Central memory CD8-positive, alpha-beta T cell (primary cell): ENCODE measurements around the gene SOBP.
"Not testable (repeated sequence)": the region's sequence is repeated elsewhere in the genome, so short reads cannot be mapped to it uniquely, and the experiment has no call there.

Experiments
- ATAC-seq: fragments of 150-1000 bp; cut with Tn5 transposase; replicated peaks from 2 replicates; pipeline ENCODE4 v1.10.0; 2022; ENCODE audit warnings: mild to moderate bottlenecking, moderate FRiP score, moderate number of reproducible peaks; ENCODE audit not compliant: poor library complexity, severe bottlenecking; ENCODE audit errors: extremely low read depth
- DNase-seq, 2 donors: peaks; one replicate each; pipeline ENCODE4 v3.0.0; 2021; ENCODE audit warnings: low spot score in 2 of 2
- H3K27ac Mint-ChIP-seq: one replicate; pipeline ENCODE4 v1.8.0; 2022; ENCODE audit warnings: low read depth, mild to moderate bottlenecking, moderate library complexity, mixed read lengths
- H3K27me3 Mint-ChIP-seq: one replicate; pipeline ENCODE4 v1.8.0; 2022; ENCODE audit warnings: mixed read lengths
- H3K36me3 Mint-ChIP-seq: one replicate; pipeline ENCODE4 v1.8.0; 2022; ENCODE audit warnings: mild to moderate bottlenecking, moderate library complexity, mixed read lengths; ENCODE audit not compliant: insufficient read depth
- H3K4me1 Mint-ChIP-seq: one replicate; pipeline ENCODE4 v1.8.0; 2022; ENCODE audit warnings: mixed read lengths
- H3K4me3 Mint-ChIP-seq: one replicate; pipeline ENCODE4 v1.8.0; 2022; ENCODE audit warnings: mild to moderate bottlenecking, moderate library complexity, mixed read lengths
- H3K9me3 Mint-ChIP-seq: one replicate; pipeline ENCODE4 v1.8.0; 2022; ENCODE audit warnings: mixed read lengths

The SOBP gene

DNA sequence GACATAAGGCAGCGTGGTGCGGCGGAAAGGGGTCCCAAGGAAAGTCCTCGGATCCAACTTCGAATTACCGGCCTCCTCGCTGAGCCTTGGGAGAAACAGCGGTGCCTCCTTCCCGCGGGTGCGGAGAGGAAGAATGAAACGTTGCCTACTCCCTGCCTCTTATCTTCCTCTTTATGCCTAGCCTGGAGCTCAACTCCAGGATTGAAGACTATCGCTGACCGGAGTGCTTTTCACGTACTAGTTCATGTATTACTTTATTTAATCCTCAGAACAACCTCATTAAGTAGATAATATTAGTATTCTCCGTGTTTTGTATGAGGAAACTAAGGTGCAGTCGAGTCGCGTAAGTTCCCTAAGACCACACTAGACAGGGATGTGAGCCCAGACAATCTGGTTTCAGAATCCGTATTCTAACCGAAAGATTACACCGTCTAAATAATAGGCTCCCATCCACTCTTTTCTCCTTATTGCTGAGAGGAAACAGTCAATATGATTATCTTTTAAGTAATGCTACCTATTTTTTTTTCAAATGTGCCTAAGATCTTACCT lies 29.8 kb upstream of the SOBP start:
- Mint-ChIP-seq H3K9me3 (no peaks in the 10 kb centered on the region), H3K4me3 (peak overlapping the region; percentile 96), H3K4me1 (peaks cover 20% of the 10 kb centered on the region), H3K36me3 (peaks cover 3% of the 10 kb centered on the region), H3K27ac (peak overlapping the region; percentile 95), H3K27me3 (no peaks in the 10 kb centered on the region)
- DNase-seq (no peak), ATAC-seq (no peak)

DNA sequence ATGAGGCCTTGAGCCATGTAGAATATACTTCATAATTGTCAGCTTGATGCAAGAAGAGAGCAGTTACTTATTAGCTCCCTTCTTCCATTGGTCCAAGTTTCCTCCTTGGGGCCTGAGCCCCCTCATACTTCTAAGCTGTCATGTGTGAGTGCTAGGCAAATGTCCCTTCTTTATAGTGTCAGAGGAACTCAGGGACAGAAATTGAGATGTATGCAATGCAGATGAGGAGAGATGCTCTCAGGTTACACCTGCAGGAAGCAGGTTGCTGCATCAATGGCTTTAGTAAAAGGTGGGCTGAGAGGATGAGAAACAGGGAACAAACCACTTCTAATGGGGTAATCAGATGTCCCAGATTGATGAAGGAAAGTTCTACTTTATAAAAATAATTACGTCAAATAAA lies 23.9 kb upstream of the SOBP start:
- Mint-ChIP-seq H3K4me1 (no peaks in the 10 kb centered on the region), H3K27me3 (peaks cover 24% of the 10 kb centered on the region), H3K9me3 (no peaks in the 10 kb centered on the region), H3K36me3 (no peaks in the 10 kb centered on the region), H3K27ac (no peak overlapping the region), H3K4me3 (no peak overlapping the region)
- ATAC-seq (no peak), DNase-seq (no peak)

DNA sequence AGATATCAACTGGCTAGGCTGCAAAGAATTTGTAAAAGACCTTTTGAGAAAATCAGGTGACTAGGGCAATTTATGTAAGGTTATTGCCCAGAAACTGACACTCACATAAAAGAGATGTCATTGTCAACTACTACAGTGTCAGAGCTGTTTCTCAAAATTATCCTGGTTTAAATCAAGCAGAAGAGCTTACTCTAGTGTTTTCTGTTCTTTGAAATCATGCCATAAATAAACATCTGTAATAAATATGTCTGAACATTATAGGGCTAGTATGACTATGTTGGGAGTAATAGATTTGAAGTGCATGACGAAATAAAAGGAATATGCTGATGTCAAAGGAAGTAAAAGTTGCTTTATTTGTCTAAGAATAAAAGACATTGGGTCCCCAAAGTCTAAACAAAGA lies 19.6 kb upstream of the SOBP start:
- ATAC-seq (no peak), DNase-seq (no peak)
- Mint-ChIP-seq H3K9me3 (no peaks in the 10 kb centered on the region), H3K27me3 (peaks cover 53% of the 10 kb centered on the region), H3K4me3 (no peak overlapping the region), H3K36me3 (no peaks in the 10 kb centered on the region), H3K27ac (no peak overlapping the region), H3K4me1 (no peaks in the 10 kb centered on the region)

DNA sequence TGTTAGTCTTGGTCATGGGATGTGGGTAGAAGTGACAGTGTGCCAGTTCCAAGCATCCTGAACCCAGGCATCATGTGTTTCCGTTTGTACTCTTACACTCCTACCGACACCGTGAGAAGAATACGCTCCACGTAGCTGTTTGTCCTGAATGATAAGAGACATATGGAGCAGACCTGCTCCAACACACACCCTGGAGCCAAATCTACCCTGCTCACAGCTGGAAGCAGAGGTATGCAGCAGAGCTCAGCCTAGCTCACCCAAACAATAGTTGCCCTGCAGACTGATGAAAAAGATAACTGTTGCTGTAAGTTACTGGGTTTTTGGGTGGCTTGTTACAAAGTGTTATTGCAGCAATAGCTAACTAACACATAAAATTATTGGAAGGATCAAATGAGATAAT lies 16.3 kb upstream of the SOBP start:
- DNase-seq (no peak), ATAC-seq (no peak)
- H3K36me3 Mint-ChIP-seq = no peaks in the 10 kb centered on the region
- no peak overlapping the region for H3K4me3 Mint-ChIP-seq
- no peaks in the 10 kb centered on the region for H3K4me1 Mint-ChIP-seq
- H3K27ac Mint-ChIP-seq = no peak overlapping the region
- H3K9me3 Mint-ChIP-seq = no peaks in the 10 kb centered on the region
- peaks cover 42% of the 10 kb centered on the region for H3K27me3 Mint-ChIP-seq

DNA sequence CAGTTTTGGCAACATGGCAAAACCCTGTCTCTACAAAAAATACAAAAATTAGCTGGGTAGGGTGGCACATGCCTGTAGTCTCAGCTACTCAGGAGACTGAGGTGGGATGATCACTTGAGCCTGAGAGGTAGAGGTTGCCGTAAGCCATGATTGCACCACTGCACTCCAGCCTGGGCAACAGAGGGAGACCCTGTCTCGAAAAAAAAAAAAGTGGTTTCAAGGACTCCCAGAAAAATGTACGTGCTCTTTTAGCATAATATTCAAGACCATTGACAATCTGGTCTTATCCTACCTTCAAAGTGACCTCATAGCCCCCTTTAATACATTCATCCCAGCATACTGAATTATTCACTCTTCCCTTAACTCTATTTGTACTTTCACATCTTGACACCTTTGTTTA lies 14.6 kb upstream of the SOBP start:
- not testable (repeated sequence) for DNase-seq, H3K4me3 Mint-ChIP-seq, ATAC-seq, H3K27ac Mint-ChIP-seq, H3K36me3 Mint-ChIP-seq, H3K9me3 Mint-ChIP-seq, H3K4me1 Mint-ChIP-seq
- H3K27me3 Mint-ChIP-seq = peaks cover 47% of the 10 kb centered on the region

DNA sequence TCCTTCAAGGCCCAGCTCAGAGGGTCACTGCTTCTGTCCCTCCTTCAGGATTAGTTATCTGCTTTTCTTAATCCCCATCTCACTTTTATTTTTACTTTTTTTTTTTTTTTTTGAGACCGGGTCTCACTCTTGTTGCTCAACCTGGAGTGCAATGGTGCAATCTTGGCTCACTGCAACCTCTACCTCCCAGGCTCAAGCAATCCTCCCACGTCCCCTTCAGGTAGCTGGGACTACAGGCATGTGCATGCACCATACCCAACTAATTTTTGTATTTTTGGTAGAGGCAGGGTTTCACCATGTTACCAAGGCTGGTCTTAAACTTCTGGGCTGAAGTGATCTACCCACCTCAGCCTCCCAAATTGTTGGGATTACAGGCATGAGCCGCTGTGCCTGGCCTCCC lies 14.1 kb upstream of the SOBP start:
- not testable (repeated sequence) for H3K27ac Mint-ChIP-seq, H3K9me3 Mint-ChIP-seq, DNase-seq, H3K4me1 Mint-ChIP-seq, H3K4me3 Mint-ChIP-seq, H3K36me3 Mint-ChIP-seq, ATAC-seq
- peaks cover 52% of the 10 kb centered on the region for H3K27me3 Mint-ChIP-seq

DNA sequence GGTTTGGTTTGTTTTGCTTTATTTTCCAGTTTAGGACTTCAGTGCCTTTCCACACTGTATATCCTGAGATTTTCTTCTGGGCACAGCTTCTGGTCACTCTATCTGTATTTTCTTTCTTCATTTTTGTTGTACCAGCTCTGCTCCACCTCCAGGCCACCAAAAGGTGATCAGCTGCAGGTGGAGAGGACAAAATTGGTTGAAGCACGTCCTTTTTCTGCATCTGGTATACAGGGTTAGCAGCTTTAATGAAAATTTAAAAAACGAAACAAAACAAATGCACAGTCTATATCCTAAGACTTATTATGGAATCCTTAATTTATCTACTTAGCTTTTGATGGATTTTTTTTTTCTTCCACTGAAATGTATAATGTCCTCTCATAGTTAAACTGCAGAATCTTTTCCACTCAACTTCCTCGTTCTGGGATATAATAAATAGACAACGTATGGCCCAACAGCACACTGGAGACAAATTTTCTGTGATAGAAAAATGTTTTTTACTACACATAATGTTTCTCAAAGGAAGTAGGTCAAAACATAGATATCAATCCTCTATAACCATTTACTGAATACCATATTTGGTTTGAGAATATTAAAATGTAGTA lies 10.7 kb upstream of the SOBP start:
- H3K27ac Mint-ChIP-seq = no peak overlapping the region
- H3K36me3 Mint-ChIP-seq = no peaks in the 10 kb centered on the region
- H3K9me3 Mint-ChIP-seq = no peaks in the 10 kb centered on the region
- H3K4me1 Mint-ChIP-seq = no peaks in the 10 kb centered on the region
- H3K27me3 Mint-ChIP-seq = peaks cover 58% of the 10 kb centered on the region
- no peak overlapping the region for H3K4me3 Mint-ChIP-seq
- ATAC-seq (no peak), DNase-seq (no peak)

DNA sequence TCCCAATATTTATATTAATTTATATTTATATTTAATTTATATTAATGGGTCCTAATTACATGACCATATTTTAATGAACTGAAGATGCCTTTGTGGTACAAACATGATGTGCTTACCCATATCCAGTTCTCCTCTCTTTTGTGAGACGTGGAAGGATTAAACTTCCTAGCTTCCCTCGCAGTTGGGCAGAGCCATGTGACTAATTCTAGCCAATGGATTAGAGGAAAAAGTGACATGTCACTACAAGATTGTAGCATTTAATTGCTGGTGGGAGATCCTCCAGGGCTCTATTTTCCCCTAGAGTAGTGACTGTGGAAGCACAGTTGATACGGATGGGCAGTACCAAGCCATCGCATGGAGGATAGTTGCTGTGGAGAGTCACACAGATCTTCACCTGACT lies 4.8 kb upstream of the SOBP start:
- Mint-ChIP-seq H3K4me1 (peaks cover 15% of the 10 kb centered on the region), H3K9me3 (no peaks in the 10 kb centered on the region), H3K27me3 (peaks cover 82% of the 10 kb centered on the region), H3K36me3 (peaks cover 3% of the 10 kb centered on the region), H3K27ac (no peak overlapping the region), H3K4me3 (no peak overlapping the region)
- ATAC-seq = no peak
- no peak for DNase-seq

DNA sequence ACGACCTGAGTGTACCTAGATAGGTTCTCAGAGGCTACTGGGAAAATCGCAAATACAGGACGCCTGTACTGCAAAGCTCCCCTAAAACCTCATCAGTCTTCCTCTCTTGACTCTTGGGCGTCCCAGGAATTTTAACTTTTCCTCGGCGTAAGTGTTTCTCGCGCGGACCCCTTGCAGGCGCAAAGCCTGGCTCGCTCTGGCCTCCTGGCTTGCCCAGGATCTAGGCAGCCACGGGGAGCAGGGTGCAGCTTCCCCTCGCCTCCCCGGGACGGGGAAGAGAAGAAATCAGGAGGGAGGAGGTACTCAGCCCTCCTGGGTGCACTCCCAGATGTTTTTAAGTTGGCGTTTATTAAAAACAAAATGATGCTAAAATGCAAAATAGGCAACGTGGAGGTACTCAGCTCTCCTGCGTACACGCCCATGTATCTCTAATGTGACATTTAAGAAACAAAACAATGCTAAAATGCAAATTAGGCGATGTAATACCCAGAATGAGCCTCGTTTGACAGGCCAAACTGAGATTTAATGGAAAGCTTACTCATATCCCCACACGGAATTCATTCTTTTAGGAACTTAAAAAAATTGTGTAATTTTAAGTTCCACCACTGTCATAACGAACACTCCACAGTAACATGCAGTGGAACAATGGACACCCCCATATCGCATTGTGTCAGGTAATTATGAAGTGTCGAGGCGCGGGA lies 1.6 kb upstream of the SOBP start:
- Mint-ChIP-seq H3K27me3 (peaks cover 56% of the 10 kb centered on the region), H3K4me1 (peaks cover 15% of the 10 kb centered on the region), H3K9me3 (no peaks in the 10 kb centered on the region), H3K4me3 (peak overlapping the region; percentile 90), H3K36me3 (peaks cover 4% of the 10 kb centered on the region), H3K27ac (peak overlapping the region; percentile 77)
- no peak for DNase-seq
- peak; percentile 12 for ATAC-seq

DNA sequence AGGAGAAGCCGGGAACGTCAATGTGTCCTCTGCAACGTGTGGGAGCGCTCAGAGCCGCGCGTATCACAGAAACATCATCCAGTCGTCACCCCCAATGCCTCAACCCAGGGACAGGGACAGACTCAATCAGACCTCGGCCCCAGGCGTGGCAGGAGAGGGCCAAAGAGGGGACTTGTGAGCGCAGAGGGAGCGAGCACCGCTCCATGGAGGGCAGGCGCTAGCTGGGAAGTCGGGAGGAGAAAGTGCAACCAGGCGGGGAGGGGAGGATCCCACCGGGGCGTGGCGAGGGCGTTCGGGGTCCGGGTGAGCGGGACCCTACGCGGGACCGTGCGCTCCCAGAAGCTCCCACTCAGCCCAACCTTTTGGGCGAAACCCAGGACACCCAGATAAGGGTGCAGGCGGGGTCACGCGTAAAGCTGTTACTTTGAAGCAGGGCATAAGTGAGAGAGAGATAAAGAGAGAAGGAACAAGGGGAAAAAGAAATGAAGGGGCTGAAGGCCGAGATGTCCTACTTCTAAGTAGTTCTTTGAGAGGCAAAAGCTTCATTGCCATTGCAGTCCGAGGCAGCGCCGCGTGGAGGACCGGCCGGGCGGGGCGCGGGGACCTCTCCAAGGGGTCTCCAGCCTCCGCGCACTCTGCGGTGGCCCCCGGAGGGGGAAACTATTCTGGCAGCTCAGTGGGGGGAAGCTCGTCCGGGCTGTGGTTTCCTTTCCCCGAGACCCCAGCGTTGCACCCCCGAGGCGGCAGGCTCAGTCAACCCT lies 862 bp upstream of the SOBP start:
- no peak for DNase-seq
- Mint-ChIP-seq H3K27ac (peak overlapping the region; percentile 77), H3K4me3 (peak overlapping the region; percentile 90), H3K4me1 (peaks cover 15% of the 10 kb centered on the region), H3K27me3 (peaks cover 53% of the 10 kb centered on the region), H3K36me3 (peaks cover 4% of the 10 kb centered on the region), H3K9me3 (no peaks in the 10 kb centered on the region)
- ATAC-seq = no peak

DNA sequence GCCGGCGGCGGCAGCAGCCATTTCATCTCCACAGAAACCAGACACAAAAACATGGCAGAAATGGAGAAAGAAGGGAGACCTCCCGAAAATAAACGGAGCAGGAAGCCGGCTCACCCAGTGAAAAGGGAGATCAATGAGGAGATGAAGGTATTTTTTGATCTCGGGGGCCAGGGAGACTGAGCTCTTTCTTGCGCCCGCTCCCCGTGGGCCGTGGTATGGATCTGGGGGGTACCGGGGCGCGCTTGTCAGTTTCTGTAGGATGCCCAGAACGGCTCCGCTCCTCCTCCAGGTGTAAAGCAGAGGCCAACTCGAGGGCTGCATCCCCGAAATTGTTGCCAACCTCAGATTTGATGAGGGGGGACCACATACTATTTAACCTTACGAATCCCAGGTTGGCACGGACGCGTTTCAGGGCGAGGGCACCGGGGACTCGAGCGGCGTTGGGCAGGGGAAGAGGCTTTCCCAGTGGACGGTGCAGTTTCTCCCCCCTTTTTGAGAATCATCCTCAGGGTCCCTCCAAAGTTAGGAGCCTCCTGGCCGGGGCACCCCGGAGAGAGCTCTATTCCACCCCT lies 735 bp downstream of the SOBP start:
- peak overlapping the region; percentile 90 for H3K4me3 Mint-ChIP-seq
- H3K27ac Mint-ChIP-seq = peak overlapping the region; percentile 17
- DNase-seq = no peak
- peak; percentile 30 for ATAC-seq
- H3K4me1 Mint-ChIP-seq = peaks cover 15% of the 10 kb centered on the region
- peaks cover 4% of the 10 kb centered on the region for H3K36me3 Mint-ChIP-seq
- H3K9me3 Mint-ChIP-seq = no peaks in the 10 kb centered on the region
- H3K27me3 Mint-ChIP-seq = peaks cover 37% of the 10 kb centered on the region

DNA sequence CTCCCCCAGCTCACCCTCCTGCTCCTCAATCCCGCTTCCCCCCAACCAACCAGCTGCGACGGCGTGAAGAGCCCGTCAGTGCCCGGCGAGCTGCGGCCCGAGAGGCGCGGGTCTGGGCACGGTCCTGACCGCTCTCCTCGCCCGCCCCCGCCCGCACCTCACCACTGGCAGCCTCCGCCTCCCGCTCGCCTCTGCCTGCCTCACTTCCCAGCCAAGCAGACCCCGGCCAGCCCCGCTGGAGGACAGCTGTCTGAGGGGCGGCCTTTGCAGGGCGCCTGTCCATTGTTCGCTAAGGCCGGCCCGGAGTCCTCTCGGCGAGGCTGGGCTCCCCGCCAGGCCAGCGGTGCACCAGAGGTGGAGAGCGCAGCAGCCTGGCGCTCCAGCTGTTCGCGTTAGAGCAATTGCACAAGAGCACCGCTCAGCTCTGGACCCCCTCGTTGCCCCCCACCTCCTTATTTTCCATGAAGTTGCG lies 1.3 kb downstream of the SOBP start:
- Mint-ChIP-seq H3K9me3 (no peaks in the 10 kb centered on the region), H3K27ac (no peak overlapping the region), H3K4me3 (peak overlapping the region; percentile 90), H3K36me3 (peaks cover 4% of the 10 kb centered on the region), H3K27me3 (peaks cover 31% of the 10 kb centered on the region), H3K4me1 (peaks cover 15% of the 10 kb centered on the region)
- ATAC-seq = no peak
- DNase-seq = no peak
